GM19025 (cell line): ENCODE results near the gene DISP2.

Experiments
- ATAC-seq: cut with Tn5 transposase; IDR thresholded peaks from one replicate; pipeline ENCODE4 v1.9.1; 2021; ENCODE audit warnings: mild to moderate bottlenecking, low read depth, moderate library complexity; ENCODE audit not compliant: unreplicated experiment

Gene DISP2

DNA sequence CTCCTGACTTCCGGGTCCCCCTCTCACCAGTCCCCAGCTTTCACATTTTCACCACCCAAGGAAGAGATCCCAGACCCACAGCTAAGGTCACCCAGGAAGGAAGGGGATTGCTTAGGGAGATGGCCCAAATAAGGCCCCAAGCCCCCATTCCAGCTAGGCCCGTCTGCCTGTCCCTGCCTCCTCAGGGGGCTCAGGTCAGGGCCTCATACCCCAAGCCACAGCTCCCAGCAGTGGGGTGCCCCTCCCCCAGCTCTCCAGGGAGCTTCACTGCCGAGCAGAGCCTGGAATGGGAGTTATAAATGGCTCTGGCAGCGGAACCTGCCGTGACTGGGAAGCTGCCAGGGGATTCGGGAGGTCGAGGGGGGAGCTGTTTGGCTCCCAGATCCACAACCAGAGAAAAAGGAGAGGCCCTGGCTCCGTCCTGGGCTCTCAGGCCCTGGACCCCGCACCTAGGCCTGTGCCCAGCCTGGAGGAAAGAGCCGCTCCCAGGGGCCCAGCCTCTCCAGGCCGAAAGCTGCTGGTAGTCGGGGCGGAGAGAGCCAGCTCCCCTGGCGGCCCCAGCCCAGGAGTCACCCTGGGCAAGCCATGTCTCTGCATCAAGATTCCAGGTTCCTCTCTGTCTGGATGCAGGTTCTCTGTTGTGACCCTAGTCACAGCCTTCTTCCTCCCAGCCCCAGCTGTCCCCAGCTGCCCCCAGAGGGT is 17.8 kb upstream of the DISP2 start:
- ATAC-seq, result no peak

DNA sequence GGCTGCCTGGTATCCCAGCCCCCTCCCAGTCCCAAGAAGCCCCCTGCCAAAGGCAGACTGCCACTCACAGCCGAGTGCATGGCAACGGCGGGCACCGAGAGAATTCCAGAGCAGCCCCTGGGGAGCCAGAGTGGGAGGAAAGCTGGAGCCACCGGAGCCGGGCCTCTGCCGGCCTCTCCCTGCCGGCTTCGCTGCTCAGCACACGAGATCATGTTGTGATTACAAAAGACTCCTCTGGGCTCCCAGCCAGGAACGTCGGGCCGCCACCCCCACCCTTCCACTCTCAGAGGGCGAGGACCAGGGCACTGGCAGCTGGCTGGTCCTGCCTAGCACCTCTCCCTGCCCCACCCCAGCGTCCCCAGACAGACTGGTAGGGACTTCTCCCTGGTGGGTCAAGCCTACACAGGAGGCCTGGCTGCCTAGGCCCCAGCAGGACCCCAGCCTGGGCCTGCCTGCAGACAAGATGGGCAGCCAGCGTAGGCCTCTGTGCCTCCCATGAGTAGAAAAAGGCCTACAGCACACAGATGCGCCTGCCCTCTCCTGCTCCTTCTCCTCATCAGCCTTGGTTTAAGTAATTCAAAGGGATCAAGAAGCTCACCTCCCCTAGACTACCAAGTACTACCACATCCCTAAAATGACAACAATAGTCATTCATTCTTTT is 17.1 kb upstream of the DISP2 start, which contains the start of gene CCDC9B:
Gene CCDC9B, minus strand, starts transcription at position 200 of the 661 bp plus-strand sequence. Its CDS starts 120 bp downstream, at position 80.
- no peak for ATAC-seq

DNA sequence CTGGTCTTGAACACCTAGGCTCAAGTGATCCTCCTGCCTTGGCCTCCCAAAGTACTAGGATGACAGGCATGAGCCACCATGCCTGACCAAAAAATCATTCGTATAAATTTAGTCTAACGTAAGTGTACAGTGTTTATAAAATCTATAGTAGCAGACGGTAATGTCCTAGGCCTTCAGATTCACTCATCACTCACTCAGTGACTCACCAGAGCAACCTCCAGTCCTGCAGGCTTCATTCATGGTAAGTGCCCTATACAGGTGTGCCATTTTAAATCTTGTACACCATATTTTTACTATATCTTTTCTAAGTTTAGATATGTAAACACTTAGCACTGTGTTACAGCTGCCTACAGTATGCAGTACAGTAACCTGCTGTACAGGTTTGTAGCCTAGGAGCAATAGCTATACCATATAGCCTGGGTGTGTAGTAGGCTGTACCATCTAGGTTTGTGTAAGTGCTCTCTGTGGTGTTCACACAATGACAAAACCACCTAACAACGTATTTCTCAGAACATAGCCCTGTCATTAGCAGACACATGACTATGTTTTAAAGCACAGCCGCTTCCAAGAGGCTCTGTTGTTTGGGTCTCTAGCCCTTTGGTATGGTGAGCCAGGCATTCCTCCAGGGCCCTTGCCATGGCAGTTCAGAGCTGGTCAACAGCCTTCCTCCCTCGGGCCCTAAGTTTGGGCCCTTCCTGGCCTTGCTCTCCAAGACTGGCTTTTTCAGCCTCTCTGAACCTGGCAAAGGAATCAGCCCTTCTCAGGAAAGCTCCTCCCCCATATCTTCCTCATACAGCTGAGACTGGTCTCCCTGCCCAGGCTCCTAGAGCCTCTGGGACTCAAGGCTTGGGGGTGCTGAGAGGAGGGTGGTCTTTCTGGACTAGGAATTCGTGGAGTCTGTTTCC is 15.4 kb upstream of the DISP2 start:
- ATAC-seq, result no peak

DNA sequence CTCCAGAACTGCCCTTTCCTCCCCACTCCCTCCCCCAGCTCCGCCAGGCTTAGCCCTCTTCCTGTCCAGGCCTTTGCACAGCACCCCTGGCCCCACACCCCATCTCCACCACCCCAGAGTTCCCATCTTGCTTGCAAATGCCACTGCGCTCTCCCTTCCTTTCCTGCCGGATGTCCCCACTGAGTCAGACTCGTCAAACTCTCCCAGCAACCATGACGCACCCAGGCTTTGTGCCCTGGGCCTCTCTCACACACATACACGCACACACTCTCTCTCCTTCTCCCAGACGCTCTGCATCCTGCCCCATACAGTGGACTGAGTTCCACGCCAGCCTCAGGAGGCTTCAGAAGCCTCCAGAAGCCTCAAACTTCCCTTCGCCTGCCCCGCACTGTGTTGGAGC is 14.5 kb upstream of the DISP2 start:
- no peak for ATAC-seq

DNA sequence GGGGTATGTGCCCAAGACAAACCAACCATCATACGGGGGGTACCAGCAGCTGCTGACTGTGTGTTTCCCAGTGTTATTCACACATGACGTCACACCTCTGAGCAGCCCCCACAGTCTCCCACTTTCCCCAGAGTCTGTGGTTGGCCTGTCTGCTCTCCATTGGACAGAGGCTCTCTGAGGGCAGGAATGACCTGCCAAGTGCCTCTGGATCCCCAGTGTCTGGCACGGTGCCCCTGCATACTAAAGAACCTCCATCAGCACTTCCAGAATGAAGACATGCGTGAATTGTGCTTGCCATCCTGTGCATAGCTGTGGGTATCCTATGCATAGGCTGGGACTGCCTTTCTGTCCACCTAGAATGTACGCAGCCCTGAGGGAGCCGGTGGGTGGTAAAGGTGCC is 13.8 kb upstream of the DISP2 start:
- no peak for ATAC-seq

DNA sequence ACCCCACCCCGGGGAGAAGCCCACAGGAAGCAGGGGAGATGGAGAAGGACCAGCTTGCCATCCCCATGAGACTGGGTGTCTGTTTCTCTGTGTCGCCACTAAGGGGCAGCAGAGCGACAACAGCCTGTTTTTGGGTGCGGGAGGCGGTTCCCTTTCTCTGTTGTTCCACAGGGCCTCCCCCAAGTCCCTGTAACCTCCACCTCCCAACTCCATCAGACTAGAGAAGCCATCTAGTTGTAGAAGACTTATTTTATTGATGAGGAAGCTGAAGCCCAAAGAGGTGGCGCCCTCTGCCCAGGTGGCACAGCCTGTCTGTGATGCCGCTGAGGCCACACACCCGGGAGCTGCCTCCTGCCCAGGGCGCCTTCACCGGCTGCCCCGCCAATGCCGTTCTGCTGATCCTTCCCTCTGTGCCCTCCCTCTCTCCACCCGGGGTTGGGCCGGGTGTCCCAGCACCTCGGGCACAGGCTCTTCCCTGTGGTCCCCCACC is 13.3 kb upstream of the DISP2 start:
- no peak for ATAC-seq

DNA sequence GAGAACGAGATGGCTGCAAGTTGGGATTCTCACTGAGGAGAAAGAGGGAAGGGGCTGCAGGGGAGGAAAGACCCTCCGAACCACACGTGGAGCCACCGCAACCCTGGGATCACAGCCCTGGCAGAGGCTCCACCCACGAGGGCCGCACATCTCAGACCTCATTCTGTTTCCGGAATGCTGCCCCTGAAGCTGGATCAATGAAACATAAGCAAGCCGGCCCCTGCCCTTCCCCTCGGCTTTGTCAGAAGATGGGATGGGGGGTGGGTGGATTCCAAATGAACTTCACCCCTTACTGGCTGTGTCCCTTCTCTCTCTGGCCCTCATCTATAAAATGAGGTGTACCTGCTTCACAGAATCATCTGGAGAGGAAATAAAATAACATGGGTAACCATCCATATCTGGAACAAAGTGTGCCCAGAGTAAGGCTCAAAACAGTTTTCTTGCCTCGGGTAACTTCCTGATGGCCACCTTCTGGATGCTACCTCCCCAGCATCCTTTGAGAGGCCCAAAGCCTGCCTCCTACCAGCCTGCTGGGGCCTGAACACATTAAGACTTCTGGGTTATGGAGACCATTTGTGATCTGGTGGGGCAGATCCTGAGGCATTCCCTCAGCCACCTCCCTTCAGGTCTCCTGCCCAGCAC is 12.7 kb upstream of the DISP2 start:
- no peak for ATAC-seq

DNA sequence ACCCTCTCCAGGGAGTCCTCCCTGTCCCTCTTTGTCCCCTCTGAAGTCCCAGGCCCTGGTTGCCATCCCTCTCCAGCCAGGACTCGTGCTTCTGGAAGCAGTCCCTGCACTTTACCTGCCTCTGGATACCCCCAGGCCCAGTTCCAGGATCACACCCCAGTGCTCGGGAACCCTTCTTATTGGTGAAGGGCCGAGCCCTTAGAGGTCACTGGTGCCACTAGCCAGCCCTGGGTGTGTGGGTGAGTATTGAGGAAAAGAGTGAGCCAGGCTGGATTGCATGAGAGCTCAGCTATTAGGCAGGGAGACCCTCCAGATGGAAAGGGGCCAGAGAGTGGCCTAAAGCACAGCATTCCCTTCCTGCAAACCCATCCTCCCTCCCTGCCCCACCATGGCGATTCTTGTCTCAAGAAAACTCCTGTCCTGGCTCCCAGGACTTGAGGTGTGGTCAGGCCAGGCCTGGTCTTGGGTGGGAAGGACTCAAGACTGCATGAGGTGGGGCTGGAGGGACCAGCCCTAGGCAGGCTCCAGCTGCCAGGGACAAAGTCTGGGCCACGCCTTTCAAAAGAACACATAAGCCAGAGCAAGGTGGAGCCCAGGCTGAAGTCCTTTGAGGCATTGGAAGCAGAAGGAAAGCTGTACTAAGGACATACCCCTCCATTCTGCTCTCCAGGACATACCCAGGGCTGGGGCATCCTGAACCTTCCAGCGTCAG is 12.0 kb upstream of the DISP2 start:
- no peak for ATAC-seq

DNA sequence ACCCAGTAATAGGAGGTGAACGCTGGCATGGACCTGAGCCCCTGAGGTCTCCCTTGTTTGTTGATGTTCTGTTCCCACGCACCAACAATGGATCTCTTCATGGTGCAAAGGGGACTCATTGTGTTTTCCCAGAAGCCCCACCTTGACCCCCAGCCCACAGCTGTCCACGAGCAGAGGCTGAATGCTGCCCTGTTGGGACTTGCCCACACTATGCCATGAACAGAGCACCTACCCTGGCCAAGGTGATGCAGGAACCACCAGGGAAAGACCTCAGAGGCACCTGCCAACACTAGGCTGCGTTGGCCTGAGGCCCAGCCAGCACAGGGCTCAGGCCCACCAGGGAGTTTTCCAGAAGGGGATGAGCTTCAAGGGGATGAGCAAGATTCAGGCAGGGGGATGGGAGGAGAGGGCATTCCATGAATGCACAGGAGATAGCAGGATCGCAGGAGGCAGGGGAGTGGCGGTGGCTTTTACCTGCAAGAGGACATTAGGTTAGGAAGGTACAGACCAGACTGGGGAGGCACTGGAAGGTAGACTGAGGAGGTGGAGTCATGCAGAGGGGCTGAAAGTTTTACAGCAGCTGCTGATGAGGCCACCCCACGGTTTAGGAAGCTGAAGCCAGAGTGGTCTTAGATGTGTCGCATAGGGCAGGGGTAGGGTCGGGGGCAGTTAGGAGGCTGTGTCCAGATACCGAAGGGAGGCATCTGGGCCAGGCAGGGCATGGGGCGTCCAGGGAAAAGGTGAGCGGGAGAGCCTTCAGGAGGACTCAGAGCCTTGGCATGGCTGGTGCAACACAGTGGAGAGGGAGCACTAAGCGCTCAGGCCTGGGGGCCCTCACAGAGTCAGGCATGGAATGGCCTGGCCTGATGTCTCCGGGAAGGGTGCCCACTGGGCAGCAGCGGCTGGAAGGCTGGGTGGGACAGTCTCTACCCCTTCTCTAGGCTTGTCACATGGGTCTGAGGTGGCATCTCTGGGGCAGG is 11.2 kb upstream of the DISP2 start:
- no peak for ATAC-seq

DNA sequence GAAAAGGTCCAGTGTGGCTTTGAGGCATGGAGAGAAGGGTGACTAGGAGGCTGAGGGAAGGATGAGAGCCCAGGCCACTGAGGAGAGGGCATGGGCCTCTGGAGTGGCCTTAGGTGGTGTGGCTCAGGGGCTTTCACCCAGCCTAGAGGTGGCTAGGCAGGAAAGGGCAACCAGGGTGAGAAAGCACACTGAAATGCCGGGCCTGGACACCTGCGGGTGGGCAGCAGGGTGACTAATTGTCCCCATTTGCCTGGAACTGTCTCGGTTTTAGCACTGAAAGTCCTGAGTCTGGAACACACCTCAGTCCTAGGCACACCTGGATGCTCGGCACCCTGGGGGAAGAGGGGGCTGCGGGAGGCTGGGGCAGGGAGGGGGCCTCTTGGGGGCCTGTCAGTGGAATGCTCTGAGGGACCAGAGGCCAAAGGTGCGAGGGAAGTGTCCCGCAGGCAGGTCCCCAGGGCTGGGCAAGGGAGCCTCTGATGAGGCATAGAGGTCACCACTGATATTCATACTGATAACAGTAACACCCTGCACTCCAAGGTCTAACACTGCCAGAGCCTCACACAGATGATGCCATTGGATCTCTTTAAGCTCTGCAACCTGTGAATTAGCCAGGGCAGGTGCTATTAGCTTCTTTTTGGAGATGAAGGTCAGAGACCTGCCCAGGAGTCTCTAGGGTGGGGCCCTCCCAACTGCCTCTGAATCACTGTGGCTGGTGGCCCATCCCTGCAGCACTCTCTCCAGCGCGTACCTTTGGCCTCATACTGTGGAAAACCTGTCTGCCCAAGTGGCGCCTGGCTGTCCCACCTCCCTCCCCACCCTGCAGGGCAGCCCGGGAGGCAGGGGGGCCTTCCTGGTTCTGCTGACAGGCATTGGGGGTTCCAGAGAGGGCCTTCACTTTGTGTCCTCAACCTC is 10.2 kb upstream of the DISP2 start:
- ATAC-seq, result no peak

DNA sequence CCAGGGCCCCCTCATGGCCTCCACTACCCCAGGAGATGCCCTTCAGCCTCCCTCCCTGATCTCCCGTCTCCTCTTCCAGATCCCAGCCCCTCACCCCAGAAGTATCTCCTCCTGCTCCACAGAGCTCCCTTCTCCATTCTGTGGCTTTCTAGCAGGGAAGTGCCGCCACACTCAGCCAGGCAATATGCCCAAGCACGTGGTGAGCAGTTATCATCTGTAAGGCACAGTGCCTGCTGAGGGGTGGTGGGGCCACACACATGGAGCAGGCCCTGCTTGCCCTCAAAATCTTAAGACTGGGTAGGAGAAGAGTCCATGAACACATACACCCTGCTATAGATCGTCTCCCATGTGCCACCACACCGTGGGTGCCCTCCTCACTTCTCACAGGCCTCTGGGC is 9.5 kb upstream of the DISP2 start:
- no peak for ATAC-seq

DNA sequence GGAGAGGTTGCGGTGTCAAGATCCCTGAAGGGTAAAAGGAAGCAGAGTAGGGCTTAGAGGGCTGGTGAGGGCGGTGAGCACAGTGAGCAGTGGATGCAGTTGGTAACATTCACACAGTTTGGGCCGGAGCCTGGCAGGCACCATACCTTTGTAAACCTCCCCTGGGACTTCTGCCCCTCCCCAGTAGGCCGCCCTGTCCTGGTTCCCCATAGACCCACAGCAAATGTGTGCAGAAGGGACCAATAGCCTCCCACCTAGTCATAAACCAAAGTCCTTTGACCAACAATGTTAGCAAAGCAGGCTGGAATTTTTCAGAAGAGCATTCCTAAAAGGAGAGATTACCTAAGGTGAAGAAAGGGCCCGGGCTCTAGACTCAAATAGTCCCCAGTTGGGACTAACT is 8.9 kb upstream of the DISP2 start:
- no peak for ATAC-seq

DNA sequence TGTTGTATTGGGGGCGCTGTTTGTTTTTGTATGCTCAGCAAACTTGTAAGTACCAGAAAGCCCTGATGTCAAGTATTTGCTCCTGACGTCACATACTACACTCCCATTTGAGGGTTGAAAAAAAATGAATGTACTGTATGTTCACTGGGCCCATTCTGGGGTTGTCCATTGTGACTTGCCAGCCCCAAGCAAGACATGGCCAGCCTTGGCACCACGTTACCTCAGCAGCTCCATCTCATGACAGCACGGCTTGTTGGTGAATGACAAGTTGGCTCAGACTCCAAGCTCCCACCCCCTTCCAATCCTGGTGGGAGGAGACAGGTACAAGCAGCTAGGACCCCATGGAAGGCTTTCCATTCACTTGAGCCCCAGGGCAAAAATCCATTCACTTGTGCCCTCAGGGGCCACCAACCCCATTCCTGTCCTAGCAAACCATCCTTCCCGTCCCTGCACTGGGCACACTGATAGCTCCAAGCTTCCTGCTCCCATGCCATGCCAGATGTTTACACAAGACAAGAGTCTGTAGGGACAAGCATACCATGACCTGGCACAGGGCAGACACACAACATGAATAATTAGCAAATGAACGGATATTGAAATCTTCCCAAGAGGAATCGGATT is 5.6 kb upstream of the DISP2 start:
- no peak for ATAC-seq

DNA sequence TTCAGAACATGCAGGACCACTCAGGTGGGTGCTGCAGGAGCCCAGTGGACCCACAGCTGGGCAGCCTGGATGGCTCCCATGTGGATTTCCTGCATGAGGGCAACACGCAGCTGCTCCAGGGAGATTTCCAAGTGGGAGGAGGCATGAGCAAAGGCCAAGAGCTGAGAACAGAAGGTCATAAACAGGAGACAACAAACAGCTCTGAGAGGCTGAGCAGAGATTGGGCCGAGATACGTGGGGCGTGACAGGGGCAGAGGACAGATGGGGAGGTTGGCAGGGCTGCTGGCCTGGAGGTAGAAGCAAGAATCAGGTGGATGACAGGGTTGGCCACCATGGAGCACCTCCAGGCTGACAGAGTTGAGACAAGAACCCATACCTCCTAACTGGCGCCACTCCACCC is 4.3 kb upstream of the DISP2 start:
- no peak for ATAC-seq

DNA sequence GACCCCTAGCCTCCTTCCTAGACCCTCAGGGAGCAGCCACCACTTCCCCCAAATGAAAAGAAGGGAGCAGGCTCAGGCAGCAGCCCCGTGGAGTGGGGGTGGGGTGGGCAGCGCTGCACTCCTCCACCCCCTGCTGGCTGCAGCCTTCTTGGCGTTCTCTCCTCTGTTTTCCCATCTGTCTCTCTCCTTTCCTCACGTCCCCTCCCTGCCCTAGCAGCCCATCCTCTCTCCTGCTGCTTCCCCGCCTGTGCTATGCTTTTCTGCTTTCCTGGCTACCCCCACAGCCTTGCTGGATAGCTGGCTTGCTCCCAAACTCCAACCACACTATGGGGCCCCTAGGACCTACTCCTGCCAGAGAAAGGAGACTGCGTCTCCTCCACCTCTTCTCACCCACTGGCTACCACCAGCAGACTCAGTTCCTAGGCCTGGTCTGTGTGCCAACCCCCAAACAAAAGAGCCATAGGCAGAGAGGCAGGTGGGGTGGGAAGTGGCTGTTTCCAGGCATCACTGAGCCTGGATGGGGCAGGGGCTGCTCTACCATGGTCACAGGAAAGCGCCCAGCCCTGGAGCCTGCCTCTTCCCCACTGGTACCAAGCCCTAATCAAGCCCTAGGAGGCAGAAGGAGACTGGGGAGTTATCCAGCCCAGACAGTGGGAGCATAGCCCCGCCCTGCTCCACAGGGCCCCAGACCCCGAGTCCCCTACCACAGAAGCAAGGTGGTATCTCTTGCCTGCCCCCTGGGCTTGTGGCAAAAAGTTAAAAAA is 3.4 kb upstream of the DISP2 start:
- no peak for ATAC-seq

DNA sequence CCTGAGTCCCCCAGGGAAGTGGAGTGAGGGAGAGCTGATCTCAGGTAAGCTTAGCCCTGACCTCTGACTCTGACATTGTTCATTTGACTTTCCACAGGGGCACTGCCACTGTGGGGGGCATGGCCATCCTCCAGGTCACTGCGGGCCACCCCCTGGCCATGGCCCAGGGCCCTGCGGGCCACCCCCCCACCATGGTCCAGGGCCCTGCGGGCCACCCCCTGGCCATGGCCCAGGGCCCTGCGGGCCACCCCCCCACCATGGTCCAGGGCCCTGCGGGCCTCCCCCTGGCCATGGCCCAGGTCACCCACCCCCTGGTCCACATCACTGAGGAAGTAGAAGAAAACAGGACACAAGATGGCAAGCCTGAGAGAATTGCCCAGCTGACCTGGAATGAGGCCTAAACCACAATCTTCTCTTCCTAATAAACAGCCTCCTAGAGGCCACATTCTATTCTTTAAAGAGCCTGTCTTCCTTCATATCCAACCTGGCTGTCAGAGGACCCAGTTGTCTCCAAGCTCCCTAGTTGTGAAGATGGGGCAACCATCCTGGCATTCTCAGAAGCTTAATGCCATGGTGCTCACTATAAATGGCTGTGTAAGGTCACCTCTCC is 1.9 kb upstream of the DISP2 start:
- ATAC-seq, result no peak
